Measurements from ENCODE around the gene ARHGEF37.

Gene ARHGEF37

DNA sequence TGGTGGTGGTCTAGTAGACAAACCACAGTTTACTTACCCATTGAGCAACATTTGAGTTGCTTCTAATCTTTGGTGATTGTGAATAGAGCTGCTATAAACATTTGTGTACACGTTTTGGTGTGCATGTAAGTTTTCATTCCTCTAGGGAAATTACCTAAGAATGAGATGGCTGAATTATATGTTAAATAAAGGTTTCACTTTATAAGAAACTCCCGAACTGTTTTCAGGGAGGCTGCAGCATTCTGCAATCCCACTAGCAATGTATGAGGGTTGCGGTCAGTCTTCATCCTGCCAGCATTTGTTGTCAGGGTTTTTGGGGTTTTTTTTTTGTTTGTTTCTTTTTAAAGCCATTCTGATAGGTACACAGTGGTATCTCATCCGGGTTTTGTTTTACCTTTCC, 103.1 kb downstream of the ARHGEF37 start:
- Mint-ChIP-seq H3K4me3 (no peak overlapping the region), H3K4me1 (ENCODE audit: low read depth) (no peaks in the 10 kb centered on the region), H3K27ac (no peak overlapping the region), H3K27me3 (ENCODE audit: low read depth) (peaks cover 33% of the 10 kb centered on the region), H3K9me3 (no peaks in the 10 kb centered on the region), H3K36me3 (ENCODE audit: low read depth) (no peaks in the 10 kb centered on the region)

All from T-helper 1 cell treated with Interleukin-12 subunit alpha and Interleukin-12 subunit beta and Interleukin-4 antibody, amounts not matched to agents 30 μg/mL and 1 μg/mL, for 36 hours (primary cell).